H9 (cell line): ENCODE measurements around the gene BTG3. TPM values are rescaled to one million over a fixed set of nuclear protein-coding genes. Genes with fewer than 3 reads are reported as not detected.

Experiments
- DNase-seq: peaks from one replicate; pipeline ENCODE4 v3.0.0-alpha.2; 2017
- H2AFZ ChIP-seq: one replicate; pipeline ENCODE4 v1.6.1; 2013; ENCODE audit warnings: mild to moderate bottlenecking, low read length, control low read depth, moderate library complexity
- H2AK5ac ChIP-seq: 2 replicates; pipeline ENCODE4 v1.6.1; 2013; ENCODE audit warnings: low read length, control low read depth, mixed read lengths; ENCODE audit not compliant: insufficient read length
- H2BK120ac ChIP-seq: one replicate; pipeline ENCODE4 v1.6.1; 2013; ENCODE audit warnings: low read depth, mild to moderate bottlenecking, low read length, control low read depth, inconsistent platforms; ENCODE audit not compliant: poor library complexity, severe bottlenecking
- H2BK12ac ChIP-seq: 2 replicates; pipeline ENCODE4 v1.6.1; 2013; ENCODE audit warnings: low read length, control low read depth, mixed read lengths, low read depth; ENCODE audit not compliant: insufficient read length
- H2BK15ac ChIP-seq: 2 replicates; pipeline ENCODE4 v1.6.1; 2013; ENCODE audit warnings: low read depth, low read length, control low read depth
- H2BK20ac ChIP-seq: one replicate; pipeline ENCODE4 v1.6.1; 2013; ENCODE audit warnings: low read depth, mild to moderate bottlenecking, low read length, control low read depth, inconsistent platforms; ENCODE audit not compliant: poor library complexity, severe bottlenecking
- H2BK5ac ChIP-seq: 2 replicates; pipeline ENCODE4 v1.6.1; 2013; ENCODE audit warnings: low read length, control low read depth, mixed read lengths; ENCODE audit not compliant: insufficient read length
- H3K14ac ChIP-seq: 2 replicates; pipeline ENCODE4 v1.6.1; 2013; ENCODE audit warnings: low read length, control low read depth; ENCODE audit not compliant: insufficient read depth
- H3K18ac ChIP-seq: 2 replicates; pipeline ENCODE4 v1.6.1; 2013; ENCODE audit warnings: low read depth, mild to moderate bottlenecking, mixed read lengths, low read length, control low read depth; ENCODE audit not compliant: insufficient read length
- H3K23ac ChIP-seq: 2 replicates; pipeline ENCODE4 v1.6.1; 2013; ENCODE audit warnings: low read length, control low read depth, mixed read lengths, low read depth; ENCODE audit not compliant: insufficient read length
- H3K23me2 ChIP-seq: 2 replicates; pipeline ENCODE4 v1.6.1; 2013; ENCODE audit warnings: low read depth, mild to moderate bottlenecking, mixed read lengths, low read length, control low read depth; ENCODE audit not compliant: insufficient read length, poor library complexity, severe bottlenecking
- H3K27ac ChIP-seq: 2 replicates; pipeline ENCODE4 v1.5.1; 2013; ENCODE audit warnings: low read length, control low read depth, mixed read lengths, low read depth; ENCODE audit not compliant: insufficient read length
- H3K27me3 ChIP-seq: 2 replicates; pipeline ENCODE4 v1.6.1; 2013; ENCODE audit warnings: low read length, control low read depth, inconsistent platforms; ENCODE audit not compliant: insufficient read depth
- H3K4ac ChIP-seq: 2 replicates; pipeline ENCODE4 v1.6.1; 2013; ENCODE audit warnings: low read depth, mild to moderate bottlenecking, control low read depth, inconsistent platforms, low read length, moderate library complexity
- H3K4me1 ChIP-seq: 2 replicates; pipeline ENCODE4 v1.6.1; 2013; ENCODE audit warnings: low read length, control low read depth, inconsistent platforms; ENCODE audit not compliant: insufficient read depth
- H3K4me2 ChIP-seq: 2 replicates; pipeline ENCODE4 v1.6.1; 2013; ENCODE audit warnings: low read length, control low read depth, mixed read lengths; ENCODE audit not compliant: insufficient read length, insufficient read depth
- H3K56ac ChIP-seq: 2 replicates; pipeline ENCODE4 v1.6.1; 2013; ENCODE audit warnings: low read depth, mild to moderate bottlenecking, mixed read lengths, low read length, control low read depth; ENCODE audit not compliant: insufficient read length
- H3K79me1 ChIP-seq: 2 replicates; pipeline ENCODE4 v1.6.1; 2013; ENCODE audit warnings: low read depth, mild to moderate bottlenecking, moderate library complexity, low read length, control low read depth, inconsistent platforms; ENCODE audit not compliant: insufficient read depth, poor library complexity, severe bottlenecking
- H3K79me2 ChIP-seq: 2 replicates; pipeline ENCODE4 v1.6.1; 2013; ENCODE audit warnings: low read length, control low read depth, inconsistent platforms; ENCODE audit not compliant: insufficient read depth
- H3K9ac ChIP-seq: 2 replicates; pipeline ENCODE4 v1.6.1; 2013; ENCODE audit warnings: low read length, control low read depth, mixed read lengths; ENCODE audit not compliant: insufficient read length; ENCODE audit errors: extremely low read depth
- H3K9me3 ChIP-seq: one replicate; pipeline ENCODE4 v1.6.1; 2013; ENCODE audit warnings: low read depth, low read length, inconsistent platforms; ENCODE audit not compliant: control insufficient read depth
- H3T11ph ChIP-seq: one replicate; pipeline ENCODE4 v1.6.1; 2013; ENCODE audit warnings: mild to moderate bottlenecking, low read length, control low read depth, inconsistent platforms
- H4K20me1 ChIP-seq: one replicate; pipeline ENCODE4 v1.6.1; 2013; ENCODE audit not compliant: control insufficient read depth, insufficient read length, insufficient read depth
- H4K5ac ChIP-seq: 2 replicates; pipeline ENCODE4 v1.6.1; 2013; ENCODE audit warnings: low read depth, mild to moderate bottlenecking, mixed read lengths, low read length, control low read depth; ENCODE audit not compliant: insufficient read length
- H4K8ac ChIP-seq: replicated peaks from 2 replicates; pipeline ENCODE4 v1.6.1; 2013; ENCODE audit warnings: low read length, control low read depth, mixed read lengths, low read depth; ENCODE audit not compliant: insufficient read length
- H4K91ac ChIP-seq: 2 replicates; pipeline ENCODE4 v1.6.1; 2013; ENCODE audit warnings: low read depth, mild to moderate bottlenecking, moderate library complexity, mixed read lengths, low read length, control low read depth; ENCODE audit not compliant: insufficient read length
- H3K27ac Mint-ChIP-seq, 3 experiments: 2 replicates in 2 of 3; 3 replicates in 1 of 3; pipeline ENCODE4 v1.8.0; 2020 to 2021; ENCODE audit warnings: mixed read lengths in 3 of 3, mild to moderate bottlenecking in 1 of 3, moderate library complexity in 1 of 3
- H3K27me3 Mint-ChIP-seq: 2 replicates; pipeline ENCODE4 v1.8.0; 2021; ENCODE audit warnings: low read depth, mild to moderate bottlenecking, moderate library complexity, mixed read lengths
- H3K36me3 Mint-ChIP-seq, 3 experiments: 2 replicates in 2 of 3; 3 replicates in 1 of 3; pipeline ENCODE4 v1.8.0; 2020 to 2021; ENCODE audit warnings: low read depth in 3 of 3, mixed read lengths in 3 of 3; ENCODE audit not compliant: insufficient read depth in 1 of 3
- H3K4me1 Mint-ChIP-seq, 2 experiments: 2 replicates each; pipeline ENCODE4 v1.8.0; 2020; ENCODE audit warnings: mixed read lengths in 2 of 2
- H3K4me3 Mint-ChIP-seq, 2 experiments: 2 replicates in 1 of 2; 3 replicates in 1 of 2; pipeline ENCODE4 v1.8.0; 2020 to 2021; ENCODE audit warnings: mild to moderate bottlenecking in 2 of 2, mixed read lengths in 2 of 2, moderate library complexity in 1 of 2
- H3K9me3 Mint-ChIP-seq, 2 experiments: 2 replicates in 1 of 2; 3 replicates in 1 of 2; pipeline ENCODE4 v1.8.0; 2020; ENCODE audit warnings: mild to moderate bottlenecking in 2 of 2, mixed read lengths in 2 of 2, moderate library complexity in 1 of 2
- CTCF ChIP-seq: fragments of 200-600 bp; sonication (generic); conservative IDR thresholded peaks from 3 replicates; pipeline ENCODE4 v1.8.0; 2021; ENCODE audit warnings: antibody characterized with exemption, mild to moderate bottlenecking
- WGBS: extraction: QIAGEN DNeasy Blood & Tissue Kit; methylation state at CpG from one replicate; pipeline ENCODE4 v1.1.7; 2013; ENCODE audit warnings: missing lambda C conversion rate, low lambda C conversion rate, mixed read lengths; ENCODE audit not compliant: insufficient read length; ENCODE audit errors: extremely low coverage; 5-methylcytosine and 5-hydroxymethylcytosine counted together
- total RNA-seq: library from RNA; stranded (reverse); gene quantifications from 2 replicates; pipeline ENCODE4 v1.2.1, GENCODE V29; 2021

BTG3 gene
- total RNA-seq, 1 experiment from 2014 or later, result 32.2 TPM

- no peak overlapping the region for H2AK5ac ChIP-seq
- H2AFZ ChIP-seq, result no peak overlapping the region
- H3K79me2 ChIP-seq, result no peaks in the 10 kb centered on the region
- H2BK15ac ChIP-seq, result no peak overlapping the region
- H2BK5ac ChIP-seq, result no peak overlapping the region
- H3K4me1 ChIP-seq, result no peaks in the 10 kb centered on the region
- no peak overlapping the region for H3K4ac ChIP-seq
- no peak overlapping the region for H3K9ac ChIP-seq
- H3K23ac ChIP-seq, result no peak overlapping the region
- no peaks in the 10 kb centered on the region for H3K27me3 ChIP-seq
- Mint-ChIP-seq H3K27me3 (no peaks in the 10 kb centered on the region; the same call in 1 of the 2 replicates), H3K4me1 (peaks cover 2 to 3% of the 10 kb centered on the region in 2 experiments; a peak in 3 of 4 replicates), H3K9me3 (peaks cover 4 to 7% of the 10 kb centered on the region in 2 experiments; a peak in 4 of 5 replicates), H3K36me3 (peaks cover 0 to 8% (median 3%) of the 10 kb centered on the region in 3 experiments; a peak in 4 of 7 replicates), H3K27ac (no peak overlapping the region), H3K4me3 (no peak overlapping the region)
- no peak overlapping the region for H3K14ac ChIP-seq
- H3K4me2 ChIP-seq, result no peak overlapping the region
- H4K20me1 ChIP-seq, result no peaks in the 10 kb centered on the region
- H4K5ac ChIP-seq, result no peak overlapping the region
- no peak for TF ChIP-seq CTCF
- H4K8ac ChIP-seq, result no peak overlapping the region
- H3K79me1 ChIP-seq, result no peaks in the 10 kb centered on the region
- WGBS, result no CpG with 5 or more reads among the region's 4 CpGs
- H3K27ac ChIP-seq, result no peak overlapping the region
- no peak overlapping the region for H3K18ac ChIP-seq
- H3T11ph ChIP-seq, result no peak overlapping the region
- H2BK120ac ChIP-seq, result no peak overlapping the region
- no peak overlapping the region for H4K91ac ChIP-seq
- no peaks in the 10 kb centered on the region for H3K23me2 ChIP-seq
- no peak overlapping the region for H2BK20ac ChIP-seq
- H3K56ac ChIP-seq, result no peak overlapping the region
- H3K9me3 ChIP-seq, result no peaks in the 10 kb centered on the region
- DNase-seq, result no peak
- H2BK12ac ChIP-seq, result no peak overlapping the region
Observed at GRCh38 chr21:17646790-17647189, 34.1 kb upstream of the BTG3 start.
